Common myeloid progenitor, CD34-positive (primary cell): Measurements from ENCODE around the gene PUM1.
"Not testable (repeated sequence)": the region's sequence is repeated elsewhere in the genome, so short reads cannot be mapped to it uniquely, and the experiment has no call there.

Source experiments
- CTCF ChIA-PET: fragments of 350-600 bp; sonication (Branson Sonifier 250); formaldehyde crosslinking; loops from one replicate; lab custom pipeline; 2021; ENCODE audit warnings: antibody characterized with exemption; lab: Charles Lee
- POLR2A ChIA-PET: fragments of 350-600 bp; sonication (Branson Sonifier 250); formaldehyde crosslinking; loops from one replicate; lab custom pipeline; 2021; ENCODE audit warnings: antibody characterized with exemption; lab: Charles Lee
- DNase-seq, 3 donors: peaks; one replicate each; pipeline versions ENCODE4 v3.0.0 to v3.0.0-alpha.2; 2013
- H3K27ac ChIP-seq, 2 experiments: 1 replicate in 1 of 2; 2 replicates in 1 of 2; pipeline ENCODE4 v1.7.0; 2013; ENCODE audit warnings: inconsistent platforms in 2 of 2, low read length in 2 of 2, mild to moderate bottlenecking in 2 of 2, low read depth in 1 of 2, moderate library complexity in 1 of 2; ENCODE audit not compliant: severe bottlenecking in 2 of 2, insufficient read depth in 1 of 2, poor library complexity in 1 of 2
- H3K27me3 ChIP-seq, 5 experiments: replicated peaks in 2 of 5; 1 replicate in 3 of 5; 2 replicates in 2 of 5; pipeline versions ENCODE4 v1.6.1 to v1.7.0; 2013; ENCODE audit warnings: low read length in 4 of 5, mild to moderate bottlenecking in 2 of 5, moderate library complexity in 2 of 5, inconsistent platforms in 1 of 5; ENCODE audit not compliant: insufficient read depth in 5 of 5, control insufficient read depth in 4 of 5
- H3K36me3 ChIP-seq, 4 experiments: 1 replicate in 2 of 4; 2 replicates in 2 of 4; pipeline versions ENCODE4 v1.6.1 to v1.7.0; 2013; ENCODE audit warnings: low read length in 3 of 4, control low read depth in 1 of 4, mild to moderate bottlenecking in 1 of 4; ENCODE audit not compliant: control insufficient read depth in 4 of 4, insufficient read depth in 4 of 4
- H3K4me1 ChIP-seq, 4 experiments: 1 replicate in 3 of 4; 2 replicates in 1 of 4; pipeline versions ENCODE4 v1.6.1 to v1.7.1; 2013; ENCODE audit warnings: low read length in 3 of 4, mild to moderate bottlenecking in 3 of 4, control low read depth in 1 of 4, inconsistent platforms in 1 of 4, moderate library complexity in 1 of 4; ENCODE audit not compliant: control insufficient read depth in 4 of 4, insufficient read depth in 4 of 4; ENCODE audit errors: control extremely low read depth in 1 of 4
- H3K4me3 ChIP-seq, 7 experiments: 1 replicate in 4 of 7; 2 replicates in 3 of 7; pipeline versions ENCODE4 v1.5.1 to v1.7.0; 2013; ENCODE audit warnings: mild to moderate bottlenecking in 7 of 7, low read length in 6 of 7, moderate library complexity in 6 of 7, inconsistent platforms in 2 of 7, low read depth in 2 of 7, control low read depth in 1 of 7; ENCODE audit not compliant: insufficient read depth in 4 of 7, control insufficient read depth in 1 of 7; ENCODE audit errors: extremely low read depth in 1 of 7
- H3K9me3 ChIP-seq, 5 experiments: 1 replicate in 4 of 5; 2 replicates in 1 of 5; pipeline versions ENCODE4 v1.6.1 to v1.7.1; 2013; ENCODE audit warnings: low read length in 4 of 5, mild to moderate bottlenecking in 2 of 5, inconsistent platforms in 1 of 5, low read depth in 1 of 5, moderate library complexity in 1 of 5; ENCODE audit not compliant: control insufficient read depth in 4 of 5, insufficient read depth in 2 of 5; ENCODE audit errors: control extremely low read depth in 1 of 5
- WGBS: methylation state at CpG from one replicate; pipeline ENCODE4 v1.1.5; 2013; ENCODE audit not compliant: insufficient coverage; 5-methylcytosine and 5-hydroxymethylcytosine counted together

Gene PUM1

DNA sequence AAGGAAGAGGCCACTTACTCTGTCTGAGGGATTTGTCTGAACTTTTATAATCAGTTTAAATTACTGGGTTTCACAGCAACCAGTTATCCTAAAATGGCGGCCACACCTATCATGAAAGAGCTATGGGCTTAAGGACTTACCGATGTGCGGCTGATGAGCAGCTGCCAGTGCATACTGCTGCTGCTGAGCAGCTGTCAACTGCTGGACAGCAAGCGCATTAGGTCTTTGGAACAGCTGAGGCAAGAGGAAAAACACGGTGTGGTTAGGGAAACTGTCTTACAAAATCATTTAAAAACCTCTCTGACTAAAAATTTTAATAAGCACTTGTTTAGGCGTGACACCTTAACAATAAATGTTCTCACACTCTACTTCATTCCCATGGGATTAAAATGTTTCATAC is 84.3 kb downstream of the PUM1 start:
- 96% methylated on average over 6 of the region's 6 CpGs for WGBS
- Histone ChIP-seq H3K36me3 (peaks cover 14 to 65% (median 41%) of the 10 kb centered on the region in 4 experiments), H3K9me3 (no peaks in the 10 kb centered on the region), H3K4me3 (no peak overlapping the region), H3K27me3 (no peaks in the 10 kb centered on the region), H3K4me1 (peaks cover 3 to 16% (median 6%) of the 10 kb centered on the region in 4 experiments), H3K27ac (no peak overlapping the region)
- DNase-seq: no peak
- ChIA-PET CTCF (interaction anchor here (0.6 to 1.4 kb wide), 4 partner anchors 10 to 55 kb away, joined by 3 to 5 read pairs (median 3); no protein-coding TSS in a partner anchor), POLR2A (interaction anchor here (0.6 kb wide), 1 partner anchor 89 kb away, joined by 3 read pairs; no protein-coding TSS in a partner anchor)

DNA sequence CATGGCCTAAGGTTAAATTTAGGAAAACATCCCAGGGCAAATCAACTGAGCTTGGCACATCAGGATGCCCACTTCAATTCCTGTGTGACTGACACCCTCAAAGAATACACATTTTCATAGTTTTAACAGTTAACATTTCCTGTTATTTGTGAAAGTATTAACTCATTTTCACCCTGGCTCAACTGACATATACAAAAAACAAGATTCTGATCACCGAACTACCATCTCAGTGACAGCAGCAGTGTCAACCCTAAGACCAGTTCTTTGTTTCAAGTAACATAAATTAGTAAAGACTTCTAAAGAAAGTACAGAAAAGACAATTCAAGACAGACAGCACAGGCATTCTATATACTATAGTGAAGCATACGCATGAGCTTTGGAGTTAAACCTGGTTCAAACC is 88.0 kb downstream of the PUM1 start:
- POLR2A ChIA-PET: no interaction called here
- H3K36me3 ChIP-seq: peaks cover 21 to 70% (median 52%) of the 10 kb centered on the region in 4 experiments

GRCh38 chr1:30977105-30977504 is 88.4 kb downstream of the PUM1 start:
- H3K36me3 ChIP-seq: peaks cover 17 to 66% (median 51%) of the 10 kb centered on the region in 4 experiments
- peaks cover 3 to 16% (median 8%) of the 10 kb centered on the region in 4 experiments for H3K4me1 ChIP-seq
- ChIA-PET CTCF (no interaction called here), POLR2A (no interaction called here)
- WGBS: 96% methylated on average over 3 of the region's 5 CpGs
- no peak overlapping the region for H3K4me3 ChIP-seq
- no peak for DNase-seq
- no peaks in the 10 kb centered on the region for H3K27me3 ChIP-seq
- H3K27ac ChIP-seq: no peak overlapping the region
- H3K9me3 ChIP-seq: no peaks in the 10 kb centered on the region

More for the DNA sequence above, 88.0 kb downstream of the PUM1 start:
- no peaks in the 10 kb centered on the region for H3K27me3 ChIP-seq
- DNase-seq: no peak
- H3K4me3 ChIP-seq: no peak overlapping the region
- no CpG with 5 or more reads among the region's 2 CpGs for WGBS
- CTCF ChIA-PET: interaction anchor here (1.1 kb wide), 1 partner anchor 8 kb away, joined by 3 read pairs; no protein-coding TSS in a partner anchor
- H3K9me3 ChIP-seq: no peaks in the 10 kb centered on the region
- H3K4me1 ChIP-seq: peaks cover 3 to 16% (median 8%) of the 10 kb centered on the region in 4 experiments
- H3K27ac ChIP-seq: no peak overlapping the region

DNA sequence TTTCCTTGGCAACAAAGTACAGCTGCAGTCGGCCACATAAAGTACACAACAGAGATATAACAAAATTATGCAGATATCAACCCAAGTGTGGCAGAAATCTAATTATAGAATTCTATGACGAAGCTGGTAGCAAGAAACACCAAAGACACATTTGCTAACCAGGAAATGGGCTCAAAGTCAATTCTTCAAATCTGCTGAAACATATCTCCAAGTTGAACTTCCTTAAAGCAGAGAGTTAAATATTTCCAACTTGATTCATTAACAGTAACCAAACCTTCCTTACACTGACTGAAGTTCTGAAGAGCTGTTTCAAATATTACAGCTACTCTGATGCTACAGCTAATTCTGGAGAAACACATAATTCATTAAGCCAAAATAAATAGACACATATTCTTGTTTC is 89.4 kb downstream of the PUM1 start:
- H3K27me3 ChIP-seq: no peaks in the 10 kb centered on the region
- H3K9me3 ChIP-seq: no peaks in the 10 kb centered on the region
- WGBS: 22% methylated on average over 1 of the region's 2 CpGs
- ChIA-PET POLR2A (interaction anchor here (0.7 kb wide), 1 partner anchor 646 kb away, joined by 3 read pairs; no protein-coding TSS in a partner anchor), CTCF (no interaction called here)
- H3K4me1 ChIP-seq: peaks cover 3 to 16% (median 8%) of the 10 kb centered on the region in 4 experiments
- H3K27ac ChIP-seq: no peak overlapping the region
- peaks cover 15 to 66% (median 47%) of the 10 kb centered on the region in 4 experiments for H3K36me3 ChIP-seq
- no peak overlapping the region for H3K4me3 ChIP-seq
- peak; percentile 14 to 63 (median 37) for DNase-seq

DNA sequence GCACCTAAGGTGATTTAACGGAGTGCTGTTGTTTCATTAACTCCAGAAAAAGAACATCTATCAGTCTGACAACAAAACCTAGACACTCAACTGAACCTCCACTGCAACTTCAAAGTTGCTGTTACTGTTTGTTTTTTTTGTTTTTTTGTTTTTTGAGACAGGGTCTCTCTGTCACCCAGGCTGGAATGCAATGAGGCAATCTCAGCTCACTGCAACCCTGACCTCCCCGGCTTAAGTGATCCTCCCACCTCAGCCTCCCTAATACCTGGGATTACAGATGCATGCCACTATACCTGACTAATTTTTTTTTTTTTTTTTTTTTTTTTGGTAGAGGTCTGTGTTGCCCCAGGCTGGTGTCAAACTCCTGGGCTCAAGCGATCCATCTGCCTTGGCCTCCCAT is 90.3 kb downstream of the PUM1 start:
- Histone ChIP-seq H3K4me3 (no peak overlapping the region), H3K27ac (no peak overlapping the region), H3K4me1 (peaks cover 3 to 16% (median 8%) of the 10 kb centered on the region in 4 experiments), H3K36me3 (peaks cover 13 to 58% (median 44%) of the 10 kb centered on the region in 4 experiments), H3K9me3 (no peaks in the 10 kb centered on the region), H3K27me3 (no peaks in the 10 kb centered on the region)
- DNase-seq: no peak
- POLR2A ChIA-PET: no interaction called here
- no CpG with 5 or more reads among the region's 3 CpGs for WGBS
- CTCF ChIA-PET: interaction anchor here (1.0 kb wide), 1 partner anchor 8 kb away, joined by 3 read pairs; no protein-coding TSS in a partner anchor

DNA sequence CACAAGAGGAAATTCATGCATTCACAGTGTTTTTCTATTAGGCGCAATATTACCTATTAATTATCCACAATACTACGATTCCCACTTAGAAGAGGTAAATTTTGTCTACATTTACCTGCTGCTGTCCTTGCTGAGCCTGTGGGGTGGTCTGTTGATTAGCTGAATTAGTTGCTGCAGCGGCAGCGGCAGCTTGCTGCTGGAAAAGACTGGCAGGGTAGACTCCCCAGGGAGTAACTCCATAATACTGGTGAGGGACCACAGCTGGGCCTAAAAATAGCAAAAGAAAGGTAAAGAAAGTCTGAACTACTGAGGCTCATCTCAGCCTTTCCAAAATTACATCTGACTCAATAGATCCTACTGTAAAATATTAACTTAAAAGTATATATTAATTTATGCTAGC is 91.0 kb downstream of the PUM1 start:
- ChIA-PET POLR2A (no interaction called here), CTCF (interaction anchor here (1.0 to 1.1 kb wide), 3 partner anchors 9 to 56 kb away, joined by 3 read pairs; no protein-coding TSS in a partner anchor)
- Histone ChIP-seq H3K27me3 (no peaks in the 10 kb centered on the region), H3K4me1 (peaks cover 3 to 16% (median 8%) of the 10 kb centered on the region in 4 experiments), H3K9me3 (no peaks in the 10 kb centered on the region), H3K36me3 (peaks cover 13 to 58% (median 43%) of the 10 kb centered on the region in 4 experiments), H3K4me3 (no peak overlapping the region), H3K27ac (no peak overlapping the region)
- no peak for DNase-seq
- WGBS: 92% methylated on average over 3 of the region's 4 CpGs

DNA sequence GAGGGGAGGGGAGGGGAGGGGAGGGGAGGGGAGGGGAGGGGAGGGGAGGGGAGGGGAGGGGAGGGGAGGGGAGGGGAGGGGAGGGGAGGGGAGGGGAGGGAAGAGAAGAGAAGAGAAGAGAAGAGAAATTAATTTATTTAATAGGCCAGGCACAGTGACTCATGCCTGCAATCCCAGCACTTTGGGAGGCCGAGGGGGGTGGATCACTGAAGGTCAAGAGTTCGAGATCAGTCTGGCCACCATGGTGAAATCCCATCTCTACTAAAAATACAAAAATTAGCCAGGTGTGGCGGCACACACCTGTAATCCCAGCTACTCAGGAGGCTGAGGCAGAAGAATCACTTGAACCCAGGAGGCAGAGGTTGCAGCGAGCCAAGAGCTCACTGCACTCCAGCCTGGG is 93.2 kb downstream of the PUM1 start:
- POLR2A ChIA-PET, CTCF ChIA-PET: not testable (repeated sequence)
- 95% methylated on average over 4 of the region's 4 CpGs for WGBS

More for the DNA sequence above, 93.2 kb downstream of the PUM1 start:
- not testable (repeated sequence) for H3K9me3 ChIP-seq, DNase-seq, H3K27me3 ChIP-seq, H3K4me3 ChIP-seq, H3K27ac ChIP-seq
- H3K36me3 ChIP-seq: peaks cover 18 to 61% (median 40%) of the 10 kb centered on the region in 4 experiments
- peaks cover 3 to 15% (median 8%) of the 10 kb centered on the region in 4 experiments for H3K4me1 ChIP-seq
